Esophagus muscularis mucosa (tissue), 4 donors: ENCODE results near the gene ZNF816. TPM values are rescaled to one million over a fixed set of nuclear protein-coding genes. Genes with fewer than 3 reads are reported as not detected.
"Not testable (repeated sequence)": the region's sequence is repeated elsewhere in the genome, so short reads cannot be mapped to it uniquely, and the experiment has no call there.

Experiments used
- DNase-seq: peaks from one replicate; pipeline ENCODE4 v3.0.0-alpha.2; 2017; ENCODE audit errors: extremely low spot score
- H3K27ac ChIP-seq, 4 donors: fragments of 200-600 bp; sonication (generic); replicated peaks in 1 of 4; 1 replicate in 3 of 4; 2 replicates in 1 of 4; pipeline ENCODE4 v1.5.1; 2016 to 2019; ENCODE audit warnings: mild to moderate bottlenecking in 1 of 4
- H3K27me3 ChIP-seq, 4 donors: fragments of 200-600 bp; sonication (generic); one replicate each; pipeline versions ENCODE4 v1.5.1 to v1.6.0; 2016 to 2019
- H3K36me3 ChIP-seq, 4 donors: fragments of 200-600 bp; sonication (generic); one replicate each; pipeline ENCODE4 v1.5.1; 2016 to 2019
- H3K4me1 ChIP-seq, 4 donors: fragments of 200-600 bp; sonication (generic); one replicate each; pipeline ENCODE4 v1.5.1; 2016 to 2019
- H3K4me3 ChIP-seq, 4 donors: fragments of 200-600 bp; sonication (generic); 1 replicate in 2 of 4; 2 replicates in 2 of 4; pipeline ENCODE4 v1.5.1; 2016 to 2019; ENCODE audit warnings: mild to moderate bottlenecking in 4 of 4, moderate library complexity in 1 of 4
- H3K9me3 ChIP-seq, 4 donors: fragments of 200-600 bp; sonication (generic); 1 replicate in 3 of 4; 2 replicates in 1 of 4; pipeline ENCODE4 v1.5.1; 2016 to 2019
- CTCF ChIP-seq, 3 experiments: fragments of 200-600 bp in 2 of 3; fragments of 450-650 bp in 1 of 3; sonication (generic) in 2 of 3; IDR thresholded peaks; one replicate each; pipeline ENCODE4 v1.5.1; 2017 to 2019; ENCODE audit warnings: antibody characterized with exemption in 3 of 3, mild to moderate bottlenecking in 2 of 3, moderate library complexity in 1 of 3
- EP300 ChIP-seq: sonication (generic); formaldehyde crosslinking; IDR thresholded peaks from one replicate; pipeline ENCODE4 v1.6.1; 2017; ENCODE audit warnings: antibody characterized with exemption
- POLR2A ChIP-seq: fragments of 450-650 bp; IDR thresholded peaks from one replicate; pipeline ENCODE4 v1.6.1; 2017; ENCODE audit warnings: antibody characterized with exemption, moderate library complexity, mild to moderate bottlenecking, low read depth
- POLR2AphosphoS5 ChIP-seq, 2 donors: sonication (generic); formaldehyde crosslinking; IDR thresholded peaks; one replicate each; pipeline ENCODE4 v1.6.1; 2017; ENCODE audit warnings: antibody characterized with exemption in 2 of 2
- WGBS: methylation state at CpG from one replicate; pipeline ENCODE4 v1.1.5; 2018; 5-methylcytosine and 5-hydroxymethylcytosine counted together
- intact Hi-C: fragments of 100-400 bp; cut with DNase I; formaldehyde crosslinking; loops from one replicate; pipeline ENCODE4 v1.15.1; 2023
- total RNA-seq, 4 donors: library from RNA; depleted of rRNA; stranded (reverse); fragments of >200 nt; gene quantifications; one replicate each; pipeline versions ENCODE4 v1.1.0 to v1.2.1, GENCODE V29; 2016

Gene ZNF816
- total RNA-seq, 4 donors from 2014 or later = 4.0 to 12.9 (median 6.0) TPM

DNA sequence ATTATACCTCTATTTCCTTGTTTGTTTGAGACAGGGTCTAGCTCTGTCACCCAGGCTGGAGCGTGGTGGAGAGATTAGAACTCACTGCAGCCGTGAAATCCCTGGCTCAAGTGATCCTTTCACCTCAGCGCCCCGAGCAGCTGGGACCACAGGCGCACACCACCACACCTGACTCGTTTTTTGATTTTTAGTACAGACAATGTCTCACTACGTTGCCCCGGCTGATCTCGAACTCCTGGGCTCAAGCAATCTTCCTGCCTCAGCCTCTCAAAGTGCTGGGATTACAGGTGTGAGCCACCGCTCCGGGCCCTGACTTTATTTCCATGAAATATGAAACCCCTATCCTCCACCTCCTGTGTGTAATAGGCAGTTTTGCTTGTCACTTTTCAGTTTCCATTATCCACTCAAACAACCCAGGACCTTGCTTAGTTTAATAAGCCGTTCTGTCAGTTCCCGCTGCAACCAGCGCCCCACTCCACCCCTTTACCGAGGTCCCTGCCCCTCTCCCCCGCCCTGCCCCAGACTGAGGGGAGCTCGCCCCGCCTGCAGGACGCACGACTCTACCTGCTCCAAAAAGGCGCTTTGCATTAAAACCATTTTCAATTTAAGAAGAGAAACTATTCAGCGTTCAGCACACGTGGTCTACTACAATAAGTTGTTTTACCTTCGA is 16.9 kb downstream of the ZNF816 start:
- DNase-seq = no peak
- Histone ChIP-seq H3K4me3 (peak overlapping the region in 1 of 4 donors; percentile 31), H3K27ac (no peak overlapping the region), H3K9me3 (peaks cover 6 to 53% (median 42%) of the 10 kb centered on the region in 4 donors), H3K4me1 (peaks cover 10 to 30% (median 20%) of the 10 kb centered on the region in 4 donors), H3K27me3 (no peaks in the 10 kb centered on the region), H3K36me3 (peaks cover 8 to 13% (median 12%) of the 10 kb centered on the region in 4 donors)
- 55% methylated on average over 24 of the region's 24 CpGs for WGBS
- intact Hi-C loops = loop anchor here (10.0 kb wide), 1 partner anchor 51 kb away; the partner anchor contains the start of gene ZNF320
- TF ChIP-seq CTCF (IDR thresholded peaks at IDR 0.05) (no peak), EP300 (no peak), POLR2A (no peak), POLR2AphosphoS5 (IDR thresholded peaks at IDR 0.05) (no peak)

DNA sequence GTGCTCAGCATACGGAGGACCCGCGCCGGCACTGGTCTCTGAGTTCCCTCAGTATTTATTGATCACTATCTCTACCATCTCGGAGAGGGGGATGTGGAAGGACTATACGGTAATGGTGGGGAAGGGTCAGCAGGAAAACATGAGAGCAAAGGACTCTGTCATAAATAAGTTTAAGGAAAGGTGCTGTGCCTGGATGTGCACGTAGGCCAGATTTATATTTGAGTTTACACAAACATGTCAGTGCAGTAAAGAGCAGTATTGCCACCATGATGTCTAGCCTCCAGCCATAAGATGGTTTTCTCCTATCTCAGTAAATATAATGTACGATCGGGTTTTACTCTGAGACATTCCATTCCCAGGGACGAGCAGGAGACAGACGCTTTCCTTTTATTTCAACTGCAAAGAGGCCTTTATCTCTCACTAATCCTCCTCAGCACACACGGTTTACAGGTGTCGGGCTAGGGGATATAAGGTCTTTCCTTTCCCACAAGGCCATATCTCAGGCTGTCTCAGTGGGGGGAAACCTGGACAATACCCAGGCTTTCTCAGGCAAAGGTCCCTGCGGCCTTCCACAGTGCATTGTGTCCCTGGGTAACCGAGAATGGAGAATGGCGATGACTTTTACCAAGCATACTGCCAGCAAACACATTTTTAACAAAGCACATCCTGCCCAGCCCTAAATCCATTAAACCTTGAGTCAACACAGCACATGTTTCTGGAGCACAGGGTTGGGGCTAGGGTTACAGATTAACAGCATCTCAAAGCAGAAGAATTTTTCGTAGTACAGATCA is 17.8 kb downstream of the ZNF816 start:
- intact Hi-C loops = loop anchor here (10.0 kb wide), 1 partner anchor 50 kb away; the partner anchor contains the start of gene ZNF320
- H3K27me3 ChIP-seq, H3K27ac ChIP-seq, H3K36me3 ChIP-seq, DNase-seq, H3K4me3 ChIP-seq: not testable (repeated sequence)
- 92% methylated on average over 17 of the region's 17 CpGs for WGBS
- Histone ChIP-seq H3K9me3 (peaks cover 3 to 44% (median 34%) of the 10 kb centered on the region in 4 donors), H3K4me1 (peaks cover 10 to 31% (median 20%) of the 10 kb centered on the region in 4 donors)

- H3K4me1 ChIP-seq = peaks cover 10 to 31% (median 20%) of the 10 kb centered on the region in 4 donors
- WGBS = 86% methylated on average over 17 of the region's 17 CpGs
- intact Hi-C loops = loop anchor here (2.0 to 10.0 kb wide), 2 partner anchors 19 to 49 kb away; partner anchors contain the start of genes ZNF320 and ZNF816
- no peak for TF ChIP-seq EP300
- TF ChIP-seq POLR2A = no peak
- TF ChIP-seq CTCF (IDR thresholded peaks at IDR 0.05) = no peak
- no peak for TF ChIP-seq POLR2AphosphoS5 (IDR thresholded peaks at IDR 0.05)
- H3K27ac ChIP-seq = no peak overlapping the region
- H3K4me3 ChIP-seq = no peak overlapping the region
- H3K36me3 ChIP-seq = no peaks in the 10 kb centered on the region
- no peaks in the 10 kb centered on the region for H3K27me3 ChIP-seq
- peaks cover 0 to 35% (median 25%) of the 10 kb centered on the region in 4 donors for H3K9me3 ChIP-seq
- no peak for DNase-seq
These were observed 18.6 kb downstream of the ZNF816 start for GRCh38 chr19:52943884-52944643.

GRCh38 chr19:52943134-52943883 is 19.4 kb downstream of the ZNF816 start:
- WGBS = 67% methylated on average over 29 of the region's 29 CpGs
- intact Hi-C loops = loop anchor here (2.0 to 10.0 kb wide), 2 partner anchors 19 to 49 kb away; partner anchors contain the start of genes ZNF320 and ZNF816

More at GRCh38 chr19:52943134-52943883, 19.4 kb downstream of the ZNF816 start:
- Histone ChIP-seq H3K27me3 (no peaks in the 10 kb centered on the region), H3K9me3 (peaks cover 0 to 28% (median 18%) of the 10 kb centered on the region in 4 donors), H3K36me3 (no peaks in the 10 kb centered on the region), H3K4me1 (peaks cover 10 to 31% (median 20%) of the 10 kb centered on the region in 4 donors), H3K27ac (peak overlapping the region; percentile 79 to 85 (median 81)), H3K4me3 (peak overlapping the region; percentile 63 to 89 (median 81))
- TF ChIP-seq EP300 = no peak
- DNase-seq = no peak
